Loucy (cell line): ENCODE measurements around the gene TM6SF1.

Experiments used
- H2AFZ ChIP-seq: fragments of 200-600 bp; sonication (generic); 2 replicates; pipeline ENCODE4 v1.6.0; 2016; ENCODE audit warnings: antibody characterized with exemption, mild to moderate bottlenecking, low read length, moderate library complexity
- H3F3A ChIP-seq: fragments of 200-600 bp; 2 replicates; pipeline ENCODE4 v1.6.0; 2016; ENCODE audit warnings: antibody characterized with exemption, low read depth, mild to moderate bottlenecking
- H3K27me3 ChIP-seq: fragments of 200-600 bp; sonication (generic); 2 replicates; pipeline ENCODE4 v1.6.1; 2014; ENCODE audit warnings: low read length, mild to moderate bottlenecking; ENCODE audit not compliant: insufficient read depth, poor library complexity, severe bottlenecking
- H3K36me3 ChIP-seq: fragments of 200-600 bp; sonication (generic); 2 replicates; pipeline ENCODE4 v1.6.1; 2016; ENCODE audit warnings: low read length; ENCODE audit not compliant: insufficient read depth
- H3K4me1 ChIP-seq: fragments of 200-600 bp; sonication (generic); 2 replicates; pipeline ENCODE4 v1.5.1; 2014; ENCODE audit warnings: low read length, mild to moderate bottlenecking; ENCODE audit not compliant: insufficient read depth, poor library complexity, severe bottlenecking
- H3K4me2 ChIP-seq: fragments of 200-600 bp; sonication (generic); 2 replicates; pipeline ENCODE4 v1.6.0; 2014; ENCODE audit warnings: antibody characterized with exemption, low read length, low read depth, mild to moderate bottlenecking; ENCODE audit not compliant: poor library complexity, severe bottlenecking
- H3K4me3 ChIP-seq: fragments of 200-600 bp; sonication (generic); 2 replicates; pipeline ENCODE4 v1.5.1; 2014; ENCODE audit warnings: low read length, mild to moderate bottlenecking, mixed read lengths; ENCODE audit not compliant: poor library complexity, severe bottlenecking
- H3K79me2 ChIP-seq: fragments of 200-600 bp; sonication (generic); 2 replicates; pipeline ENCODE4 v1.6.1; 2014; ENCODE audit warnings: low read length; ENCODE audit not compliant: insufficient read depth
- H3K9ac ChIP-seq: fragments of 200-600 bp; sonication (generic); 2 replicates; pipeline ENCODE4 v1.6.0; 2014; ENCODE audit warnings: mild to moderate bottlenecking, low read depth, low read length, moderate library complexity; ENCODE audit not compliant: poor library complexity, severe bottlenecking
- H3K9me2 ChIP-seq: fragments of 200-600 bp; sonication (generic); replicated peaks from 2 replicates; pipeline ENCODE4 v1.6.1; 2016; ENCODE audit warnings: low read depth, low read length, mixed read lengths
- H3K9me3 ChIP-seq: fragments of 200-600 bp; sonication (generic); 2 replicates; pipeline ENCODE4 v1.6.1; 2014; ENCODE audit warnings: mild to moderate bottlenecking, antibody characterized with exemption, low read length, low read depth; ENCODE audit not compliant: insufficient read depth
- H4K20me1 ChIP-seq: fragments of 200-600 bp; sonication (generic); 2 replicates; pipeline ENCODE4 v1.6.0; 2014; ENCODE audit warnings: antibody characterized with exemption, low read length, mild to moderate bottlenecking; ENCODE audit not compliant: insufficient read depth, poor library complexity, severe bottlenecking
- CTCF ChIP-seq: fragments of 200-600 bp; sonication (generic); conservative IDR thresholded peaks from 2 replicates; pipeline ENCODE4 v1.5.1; 2014; ENCODE audit warnings: mild to moderate bottlenecking, antibody characterized with exemption, low read length
- EZH2phosphoT487 ChIP-seq: fragments of 200-600 bp; IDR thresholded peaks from 2 replicates; pipeline ENCODE4 v1.6.1; 2018; ENCODE audit warnings: antibody characterized with exemption, mild to moderate bottlenecking, moderate library complexity, borderline replicate concordance

TM6SF1 gene

GRCh38 chr15:83158393-83158792 lies 50.9 kb downstream of the TM6SF1 start:
- no peak overlapping the region for H2AFZ ChIP-seq
- H3F3A ChIP-seq: no peaks in the 10 kb centered on the region
- TF ChIP-seq CTCF (no peak), EZH2phosphoT487 (no peak)
- no peaks in the 10 kb centered on the region for H3K27me3 ChIP-seq
- H3K79me2 ChIP-seq: no peaks in the 10 kb centered on the region; the same call in 1 of the 2 replicates
- H3K36me3 ChIP-seq: peaks cover 80% of the 10 kb centered on the region
- no peak overlapping the region for H3K4me2 ChIP-seq
- no peaks in the 10 kb centered on the region for H3K4me1 ChIP-seq
- no peaks in the 10 kb centered on the region for H3K9me2 ChIP-seq
- H4K20me1 ChIP-seq: no peaks in the 10 kb centered on the region
- H3K9me3 ChIP-seq: no peaks in the 10 kb centered on the region
- no peak overlapping the region for H3K9ac ChIP-seq
- no peak overlapping the region for H3K4me3 ChIP-seq

- Histone ChIP-seq H3K9me3 (no peaks in the 10 kb centered on the region), H3K4me3 (no peak overlapping the region), H2AFZ (no peak overlapping the region), H3F3A (no peaks in the 10 kb centered on the region), H3K27me3 (no peaks in the 10 kb centered on the region), H3K9ac (no peak overlapping the region), H3K36me3 (peaks cover 67% of the 10 kb centered on the region), H3K4me1 (no peaks in the 10 kb centered on the region), H4K20me1 (peaks cover 8% of the 10 kb centered on the region), H3K4me2 (no peak overlapping the region), H3K79me2 (peaks cover 15% of the 10 kb centered on the region), H3K9me2 (no peaks in the 10 kb centered on the region)
- TF ChIP-seq EZH2phosphoT487 (no peak), CTCF (no peak)
Observed at GRCh38 chr15:83160741-83161140, 53.3 kb downstream of the TM6SF1 start.

- Histone ChIP-seq H3K9me3 (peaks cover 5% of the 10 kb centered on the region; the same call in 1 of the 2 replicates), H3K27me3 (no peaks in the 10 kb centered on the region), H3K9ac (no peak overlapping the region), H3F3A (no peaks in the 10 kb centered on the region), H3K9me2 (no peaks in the 10 kb centered on the region), H3K4me3 (no peak overlapping the region), H3K36me3 (peaks cover 44% of the 10 kb centered on the region; the same call in 1 of the 2 replicates), H3K4me1 (no peaks in the 10 kb centered on the region), H3K79me2 (peaks cover 38% of the 10 kb centered on the region), H3K4me2 (no peak overlapping the region), H2AFZ (no peak overlapping the region), H4K20me1 (peaks cover 17% of the 10 kb centered on the region)
- TF ChIP-seq EZH2phosphoT487 (no peak), CTCF (no peak)
Observed at GRCh38 chr15:83163032-83163431, 55.6 kb downstream of the TM6SF1 start.
